SU-DHL-6 (cell line): ENCODE data around the gene DUS2.

Experiments used
- CTCF ChIP-seq: fragments of 200-600 bp; sonication (generic); IDR thresholded peaks from one replicate; pipeline ENCODE4 v1.5.1; 2017; ENCODE audit warnings: antibody characterized with exemption, mild to moderate bottlenecking, low read length, moderate library complexity; ENCODE audit not compliant: insufficient read depth, poor library complexity, severe bottlenecking
- EZH2phosphoT487 ChIP-seq: fragments of 200-600 bp; sonication (generic), shearing (Covaris generic); conservative IDR thresholded peaks from 2 replicates; pipeline ENCODE4 v1.6.1; 2018; ENCODE audit warnings: mild to moderate bottlenecking, antibody characterized with exemption, low read length, moderate library complexity, mixed read lengths

DNA sequence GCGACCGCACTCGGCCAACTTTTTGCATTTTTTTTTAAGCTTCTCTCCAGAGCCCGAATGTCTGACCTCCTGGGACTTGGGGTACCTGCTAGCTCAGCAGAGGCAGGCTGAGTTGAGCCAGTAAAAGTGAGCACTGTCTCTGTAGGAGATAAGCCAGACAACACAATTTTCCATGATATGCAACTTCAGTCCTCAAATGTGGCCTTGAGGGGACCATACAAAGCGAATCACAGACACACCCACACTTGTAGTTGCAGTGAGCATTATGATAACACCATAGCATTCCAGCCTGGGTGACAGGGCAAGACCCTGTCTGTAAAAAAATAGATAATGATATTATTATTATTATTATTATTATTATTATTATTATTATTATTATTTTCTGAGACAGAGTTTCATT lies 26.4 kb upstream of the DUS2 start:
- TF ChIP-seq CTCF (no peak), EZH2phosphoT487 (no peak)
